OCI-LY3 (cell line): ENCODE measurements around the gene METTL6.
"Not testable (repeated sequence)": the region's sequence is repeated elsewhere in the genome, so short reads cannot be mapped to it uniquely, and the experiment has no call there.

ENCODE experiments used
- H2AFZ ChIP-seq: fragments of 200-600, 300-600 bp; shearing (Covaris generic); 2 replicates; pipeline ENCODE4 v1.6.0; 2014; ENCODE audit warnings: antibody characterized with exemption, low read depth, low read length
- H3K27ac ChIP-seq: fragments of 200-600, 300-600 bp; sonication (generic); 2 replicates; pipeline ENCODE4 v1.5.1; 2014; ENCODE audit warnings: mild to moderate bottlenecking, low read length, moderate library complexity, mixed read lengths
- H3K27me3 ChIP-seq: fragments of 200-600, 300-600 bp; sonication (generic); 2 replicates; pipeline ENCODE4 v1.6.1; 2014; ENCODE audit warnings: low read depth, low read length, mixed read lengths
- H3K36me3 ChIP-seq: fragments of 200-600, 300-600 bp; sonication (generic); replicated peaks from 2 replicates; pipeline ENCODE3; 2014; ENCODE audit warnings: low read depth, low read length, mixed read lengths
- H3K4me1 ChIP-seq: fragments of 300-600, 200-600 bp; sonication (generic); 2 replicates; pipeline ENCODE4 v1.6.1; 2014; ENCODE audit warnings: low read length, mixed read lengths
- H3K4me2 ChIP-seq: fragments of 200-600, 300-600 bp; sonication (generic); 2 replicates; pipeline ENCODE4 v1.6.1; 2014; ENCODE audit warnings: low read length, mixed read lengths
- H3K4me3 ChIP-seq: fragments of 300-600, 200-600 bp; sonication (generic); 2 replicates; pipeline ENCODE4 v1.5.1; 2014; ENCODE audit warnings: antibody characterized with exemption, mild to moderate bottlenecking, low read length, moderate library complexity
- H3K79me2 ChIP-seq: fragments of 300-600, 200-600 bp; shearing (Covaris generic); 2 replicates; pipeline ENCODE4 v1.6.1; 2014; ENCODE audit warnings: mild to moderate bottlenecking, low read length, mixed read lengths
- H3K9ac ChIP-seq: fragments of 300-600, 200-600 bp; shearing (Covaris generic); 2 replicates; pipeline ENCODE4 v1.6.0; 2014; ENCODE audit warnings: mild to moderate bottlenecking, low read length, moderate library complexity
- H3K9me3 ChIP-seq: fragments of 200-600, 300-600 bp; shearing (Covaris generic); 2 replicates; pipeline ENCODE4 v1.6.1; 2014; ENCODE audit warnings: low read length, mixed read lengths; ENCODE audit not compliant: insufficient read depth
- H4K20me1 ChIP-seq: fragments of 200-600, 300-600 bp; sonication (generic); 2 replicates; pipeline ENCODE4 v1.6.1; 2016; ENCODE audit warnings: low read length, mixed read lengths; ENCODE audit not compliant: insufficient read depth
- EZH2phosphoT487 ChIP-seq: fragments of 200-600 bp; shearing (Covaris generic); IDR thresholded peaks from 2 replicates; pipeline ENCODE4 v1.6.1; 2018; ENCODE audit warnings: antibody characterized with exemption, mixed run types, low read depth
- TF ChIP-seq, protein P1 (sequence below): fragments of 200-600, 300-600 bp; sonication (generic); IDR thresholded peaks from 2 replicates; pipeline ENCODE4 v1.5.1; 2014; ENCODE audit warnings: antibody characterized with exemption, low read length, low read depth

METTL6 gene

GRCh38 chr3:15387171-15387581 lies 40.2 kb downstream of the METTL6 start:
- Histone ChIP-seq H4K20me1 (no peaks in the 10 kb centered on the region), H3K27ac (peak overlapping the region; percentile 36), H3K79me2 (no peaks in the 10 kb centered on the region), H3K36me3 (peaks cover 13% of the 10 kb centered on the region), H3K4me2 (peak overlapping the region; percentile 2; the same call in 1 of the 2 replicates), H3K27me3 (no peaks in the 10 kb centered on the region), H3K4me1 (peaks cover 88% of the 10 kb centered on the region), H2AFZ (no peak overlapping the region), H3K9ac (peak overlapping the region; percentile 23; the same call in 1 of the 2 replicates), H3K4me3 (no peak overlapping the region), H3K9me3 (peaks cover 13% of the 10 kb centered on the region)
- TF ChIP-seq, protein P1, sequence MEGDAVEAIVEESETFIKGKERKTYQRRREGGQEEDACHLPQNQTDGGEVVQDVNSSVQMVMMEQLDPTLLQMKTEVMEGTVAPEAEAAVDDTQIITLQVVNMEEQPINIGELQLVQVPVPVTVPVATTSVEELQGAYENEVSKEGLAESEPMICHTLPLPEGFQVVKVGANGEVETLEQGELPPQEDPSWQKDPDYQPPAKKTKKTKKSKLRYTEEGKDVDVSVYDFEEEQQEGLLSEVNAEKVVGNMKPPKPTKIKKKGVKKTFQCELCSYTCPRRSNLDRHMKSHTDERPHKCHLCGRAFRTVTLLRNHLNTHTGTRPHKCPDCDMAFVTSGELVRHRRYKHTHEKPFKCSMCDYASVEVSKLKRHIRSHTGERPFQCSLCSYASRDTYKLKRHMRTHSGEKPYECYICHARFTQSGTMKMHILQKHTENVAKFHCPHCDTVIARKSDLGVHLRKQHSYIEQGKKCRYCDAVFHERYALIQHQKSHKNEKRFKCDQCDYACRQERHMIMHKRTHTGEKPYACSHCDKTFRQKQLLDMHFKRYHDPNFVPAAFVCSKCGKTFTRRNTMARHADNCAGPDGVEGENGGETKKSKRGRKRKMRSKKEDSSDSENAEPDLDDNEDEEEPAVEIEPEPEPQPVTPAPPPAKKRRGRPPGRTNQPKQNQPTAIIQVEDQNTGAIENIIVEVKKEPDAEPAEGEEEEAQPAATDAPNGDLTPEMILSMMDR = no peak
- no peak for TF ChIP-seq EZH2phosphoT487

DNA sequence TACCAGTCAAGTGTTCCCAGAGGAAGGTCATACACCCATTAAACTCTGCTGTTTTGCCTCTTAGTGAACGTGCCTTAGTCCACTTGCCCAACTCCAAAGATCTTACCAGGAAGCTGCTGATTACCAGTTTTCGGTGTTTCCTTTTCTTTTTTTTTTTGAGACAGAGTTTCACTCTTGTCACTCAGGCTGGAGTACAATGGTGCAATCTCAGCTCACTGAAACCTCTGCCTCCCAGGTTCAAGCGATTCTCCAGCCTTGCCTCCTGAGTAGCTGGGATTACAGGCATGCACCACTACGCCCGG lies 40.7 kb downstream of the METTL6 start:
- peaks cover 13% of the 10 kb centered on the region for H3K36me3 ChIP-seq
- not testable (repeated sequence) for H2AFZ ChIP-seq, H3K4me3 ChIP-seq, H3K4me2 ChIP-seq, H4K20me1 ChIP-seq, H3K79me2 ChIP-seq, H3K27me3 ChIP-seq, H3K9ac ChIP-seq
- H3K27ac ChIP-seq = peak overlapping the region; percentile 95; the same call in 1 of the 2 replicates
- peaks cover 93% of the 10 kb centered on the region for H3K4me1 ChIP-seq
- peaks cover 13% of the 10 kb centered on the region for H3K9me3 ChIP-seq

- no peaks in the 10 kb centered on the region for H4K20me1 ChIP-seq
- no peak overlapping the region for H2AFZ ChIP-seq
- peak overlapping the region; percentile 95 for H3K27ac ChIP-seq
- peaks cover 13% of the 10 kb centered on the region for H3K36me3 ChIP-seq
- TF ChIP-seq EZH2phosphoT487 = no peak
- TF ChIP-seq, protein P1 = no peak
- peaks cover 97% of the 10 kb centered on the region for H3K4me1 ChIP-seq
- no peak overlapping the region for H3K4me2 ChIP-seq
- H3K79me2 ChIP-seq = no peaks in the 10 kb centered on the region
- peak overlapping the region; percentile 81; the same call in 1 of the 2 replicates for H3K9ac ChIP-seq
- H3K9me3 ChIP-seq = peaks cover 13% of the 10 kb centered on the region
- H3K4me3 ChIP-seq = no peak overlapping the region
- H3K27me3 ChIP-seq = no peaks in the 10 kb centered on the region
Observed at GRCh38 chr3:15385901-15386653, 41.3 kb downstream of the METTL6 start.

DNA sequence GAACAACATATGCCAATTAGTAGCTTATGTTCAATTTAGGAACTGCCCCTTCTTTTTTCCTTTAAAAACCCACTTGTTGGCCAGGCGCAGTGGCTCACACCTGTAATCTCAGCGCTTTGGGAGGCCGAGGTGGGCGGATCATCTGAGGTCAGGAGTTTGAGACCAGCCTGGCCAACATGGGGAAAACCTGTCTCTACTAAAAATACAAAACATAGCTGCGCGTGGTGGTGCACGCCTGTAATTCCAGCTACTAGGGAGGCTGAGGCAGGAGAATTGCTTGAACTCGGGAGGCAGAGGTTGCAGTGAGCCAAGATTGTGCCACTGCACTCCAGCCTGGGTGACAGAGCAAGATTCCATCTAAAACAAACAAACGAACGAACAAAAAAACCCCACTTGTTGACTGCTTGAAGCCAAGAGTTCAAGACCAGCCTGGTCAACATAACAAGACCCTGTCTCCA lies 42.1 kb downstream of the METTL6 start:
- H2AFZ ChIP-seq, H3K79me2 ChIP-seq, H3K27me3 ChIP-seq, H4K20me1 ChIP-seq: not testable (repeated sequence)
- H3K9me3 ChIP-seq = peaks cover 13% of the 10 kb centered on the region
- H3K4me3 ChIP-seq = peak overlapping the region; percentile 16; the same call in 1 of the 2 replicates
- H3K27ac ChIP-seq = peak overlapping the region; percentile 95
- H3K4me1 ChIP-seq = peaks cover 94% of the 10 kb centered on the region
- H3K4me2 ChIP-seq = peak overlapping the region; percentile 72
- H3K9ac ChIP-seq = peak overlapping the region; percentile 81; the same call in 1 of the 2 replicates
- peaks cover 13% of the 10 kb centered on the region for H3K36me3 ChIP-seq

DNA sequence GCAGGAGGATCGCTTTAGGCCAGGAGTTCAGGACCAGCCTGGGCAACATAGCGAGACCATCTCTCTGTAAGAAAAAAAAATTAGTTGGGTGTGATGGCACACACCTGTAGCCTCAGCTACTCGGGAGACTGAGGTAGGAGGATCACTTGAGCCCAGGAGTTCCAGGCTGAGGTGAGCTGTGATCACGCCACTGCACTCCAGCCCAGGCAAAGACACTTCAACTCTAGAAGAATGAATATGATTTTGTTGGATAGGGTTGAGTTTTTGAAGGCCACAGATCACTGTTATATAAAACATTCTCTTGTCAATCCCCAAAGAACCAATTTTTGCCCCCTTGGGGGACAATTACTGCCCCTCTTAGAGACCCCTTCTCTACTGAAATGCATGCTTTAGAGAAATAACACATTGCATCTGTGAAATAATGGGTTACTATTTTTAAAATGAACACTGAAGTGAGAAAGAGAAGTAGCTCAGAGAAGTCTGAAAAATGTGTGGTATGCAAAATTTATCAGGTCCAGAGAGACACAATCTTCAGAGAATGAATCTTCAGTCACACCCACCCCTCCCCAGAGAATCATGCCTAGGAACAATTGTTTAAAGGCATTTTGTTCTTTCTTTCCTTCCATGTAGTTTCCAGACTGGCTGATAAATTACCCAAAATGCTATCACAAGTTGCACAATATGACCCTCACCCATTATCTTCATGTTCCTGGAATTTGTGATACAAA lies 42.7 kb downstream of the METTL6 start:
- Histone ChIP-seq H3K9me3 (peaks cover 13% of the 10 kb centered on the region), H3K27ac (peak overlapping the region; percentile 95), H4K20me1 (no peaks in the 10 kb centered on the region), H2AFZ (no peak overlapping the region), H3K9ac (peak overlapping the region; percentile 81), H3K27me3 (no peaks in the 10 kb centered on the region), H3K36me3 (peaks cover 13% of the 10 kb centered on the region), H3K4me3 (peak overlapping the region; percentile 48), H3K79me2 (no peaks in the 10 kb centered on the region), H3K4me2 (peak overlapping the region; percentile 72), H3K4me1 (peaks cover 92% of the 10 kb centered on the region)
- TF ChIP-seq, protein P1 = no peak
- no peak for TF ChIP-seq EZH2phosphoT487
